HEK293T (cell line): ENCODE measurements around the gene C5orf58.

Experiments used
- CTCF ChIA-PET: fragments of 350-600 bp; formaldehyde crosslinking; extraction: SDS; loops from one replicate; lab custom pipeline; 2021; ENCODE audit warnings: antibody characterized with exemption, inconsistent platforms; lab: Yijun Ruan, JAX
- POLR2A ChIA-PET: fragments of 350-600 bp; formaldehyde crosslinking; extraction: SDS; loops from one replicate; lab custom pipeline; 2020; ENCODE audit warnings: antibody characterized with exemption, inconsistent platforms; lab: Yijun Ruan, JAX
- DNase-seq: peaks from one replicate; pipeline ENCODE4 v3.0.0; 2012; ENCODE audit warnings: mixed read lengths; ENCODE audit errors: extremely low spot score
- ARNT ChIP-seq: fragments of 450-650 bp; IDR thresholded peaks from 2 replicates; pipeline ENCODE4 v1.6.1; 2017; ENCODE audit warnings: mild to moderate bottlenecking
- BHLHE40 ChIP-seq: fragments of 450-650 bp; IDR thresholded peaks from 2 replicates; pipeline ENCODE4 v1.6.1; 2016; ENCODE audit warnings: mild to moderate bottlenecking, moderate library complexity, borderline replicate concordance
- CTBP1 ChIP-seq: fragments of 450-650 bp; IDR thresholded peaks from 2 replicates; pipeline ENCODE4 v1.6.1; 2016; ENCODE audit warnings: borderline replicate concordance
- ELF4 ChIP-seq: fragments of 450-650 bp; IDR thresholded peaks from 2 replicates; pipeline ENCODE4 v1.6.1; 2017; ENCODE audit warnings: antibody characterized with exemption
- FOXA1 ChIP-seq: fragments of 450-650 bp; IDR thresholded peaks from 2 replicates; pipeline ENCODE4 v1.6.1; 2016; ENCODE audit warnings: mild to moderate bottlenecking
- FOXK2 ChIP-seq: fragments of 450-650 bp; IDR thresholded peaks from 2 replicates; pipeline ENCODE4 v1.6.1; 2016; ENCODE audit warnings: mild to moderate bottlenecking
- FOXM1 ChIP-seq: fragments of 450-650 bp; IDR thresholded peaks from 2 replicates; pipeline ENCODE4 v1.6.1; 2017; ENCODE audit warnings: mild to moderate bottlenecking, borderline replicate concordance
- HDGF ChIP-seq: fragments of 450-650 bp; IDR thresholded peaks from 2 replicates; pipeline ENCODE4 v1.6.1; 2017; ENCODE audit warnings: antibody characterized with exemption, borderline replicate concordance
- L3MBTL2 ChIP-seq: fragments of 450-650 bp; conservative IDR thresholded peaks from 2 replicates; pipeline ENCODE4 v1.6.1; 2016; ENCODE audit warnings: mild to moderate bottlenecking
- LEF1 ChIP-seq: fragments of 450-650 bp; IDR thresholded peaks from 2 replicates; pipeline ENCODE4 v1.6.1; 2017; ENCODE audit warnings: mild to moderate bottlenecking, borderline replicate concordance
- NFRKB ChIP-seq: fragments of 450-650 bp; IDR thresholded peaks from 2 replicates; pipeline ENCODE4 v1.6.1; 2016; ENCODE audit warnings: mild to moderate bottlenecking, moderate library complexity
- PKNOX1 ChIP-seq: fragments of 450-650 bp; IDR thresholded peaks from 2 replicates; pipeline ENCODE4 v1.6.1; 2016
- SP1 ChIP-seq: fragments of 450-650 bp; IDR thresholded peaks from 2 replicates; pipeline ENCODE4 v1.6.1; 2017
- SUZ12 ChIP-seq: fragments of 450-650 bp; IDR thresholded peaks from 2 replicates; pipeline ENCODE4 v1.6.1; 2016; ENCODE audit warnings: mild to moderate bottlenecking
- TARDBP ChIP-seq: fragments of 450-650 bp; IDR thresholded peaks from 2 replicates; pipeline ENCODE4 v1.6.1; 2016
- ZNF384 ChIP-seq: fragments of 450-650 bp; IDR thresholded peaks from 2 replicates; pipeline ENCODE4 v1.6.1; 2016

C5orf58 gene

GRCh38 chr5:170270293-170271069 lies 37.7 kb downstream of the C5orf58 start:
- ChIA-PET POLR2A (no interaction called here), CTCF (no interaction called here)
- no peak for DNase-seq
- TF ChIP-seq BHLHE40, result no peak
- no peak for TF ChIP-seq NFRKB
- no peak for TF ChIP-seq FOXK2
- TF ChIP-seq ELF4, result no peak
- no peak for TF ChIP-seq FOXA1
- no peak for TF ChIP-seq CTBP1
- TF ChIP-seq PKNOX1, result no peak
- no peak for TF ChIP-seq SUZ12
- TF ChIP-seq LEF1, result no peak
- TF ChIP-seq ZNF384, result no peak

GRCh38 chr5:170273968-170274710 lies 41.4 kb downstream of the C5orf58 start:
- POLR2A ChIA-PET, result no interaction called here
- TF ChIP-seq FOXM1, result no peak
- no peak for TF ChIP-seq L3MBTL2
- TF ChIP-seq FOXK2, result no peak
- TF ChIP-seq BHLHE40, result no peak
- TF ChIP-seq ARNT, result no peak
- no peak for TF ChIP-seq ELF4
- no peak for TF ChIP-seq SP1
- TF ChIP-seq LEF1, result no peak
- TF ChIP-seq FOXA1, result no peak
- no peak for TF ChIP-seq CTBP1
- TF ChIP-seq SUZ12, result no peak
- TF ChIP-seq TARDBP, result no peak
- TF ChIP-seq NFRKB, result no peak
- TF ChIP-seq HDGF, result no peak
- TF ChIP-seq PKNOX1, result no peak
- peak; percentile 42 for DNase-seq
- CTCF ChIA-PET, result interaction anchor here (0.7 to 0.8 kb wide), 2 partner anchors 48 to 147 kb away, joined by 4 to 5 read pairs; no protein-coding TSS in a partner anchor

- CTCF ChIA-PET, result interaction anchor here (0.7 to 0.9 kb wide), 3 partner anchors 9 to 21 kb away, joined by 3 to 4 read pairs (median 3); no protein-coding TSS in a partner anchor
- POLR2A ChIA-PET, result no interaction called here
These were observed 42.7 kb downstream of the C5orf58 start for GRCh38 chr5:170275376-170275994.

GRCh38 chr5:170276140-170276539 lies 43.4 kb downstream of the C5orf58 start:
- TF ChIP-seq SP1 (no peak), CTBP1 (no peak), NFRKB (no peak), FOXM1 (no peak)
- DNase-seq, result no peak
- ChIA-PET CTCF (interaction anchor here (0.7 to 1.2 kb wide), 3 partner anchors 9 to 18 kb away, joined by 3 to 4 read pairs (median 3); no protein-coding TSS in a partner anchor), POLR2A (no interaction called here)

More at GRCh38 chr5:170275376-170275994, 42.7 kb downstream of the C5orf58 start:
- DNase-seq, result no peak
- TF ChIP-seq FOXA1 (no peak), HDGF (no peak), L3MBTL2 (no peak), ARNT (no peak), ZNF384 (no peak), FOXM1 (no peak)

- POLR2A ChIA-PET, result no interaction called here
- CTCF ChIA-PET, result interaction anchor here (0.6 kb wide), 1 partner anchor 9 kb away, joined by 3 read pairs; no protein-coding TSS in a partner anchor
- no peak for TF ChIP-seq LEF1
- no peak for TF ChIP-seq BHLHE40
- TF ChIP-seq FOXK2, result no peak
- TF ChIP-seq ARNT, result no peak
- no peak for TF ChIP-seq SP1
- no peak for TF ChIP-seq PKNOX1
- TF ChIP-seq SUZ12, result no peak
- no peak for TF ChIP-seq TARDBP
- TF ChIP-seq NFRKB, result no peak
- no peak for TF ChIP-seq FOXM1
- TF ChIP-seq HDGF, result no peak
- TF ChIP-seq FOXA1, result no peak
- TF ChIP-seq CTBP1, result no peak
- DNase-seq, result no peak
These were observed 45.1 kb downstream of the C5orf58 start for GRCh38 chr5:170277867-170278281.
